Endodermal cell (in vitro differentiated cells): ENCODE results near the gene CCDC13. TPM values are rescaled to one million over a fixed set of nuclear protein-coding genes. Genes with fewer than 3 reads are reported as not detected.

Source experiments
- DNase-seq: peaks from one replicate; pipeline ENCODE4 v3.0.0-alpha.2; 2017
- H3K27ac ChIP-seq: 2 replicates; pipeline ENCODE4 v1.5.1; 2013; ENCODE audit warnings: mild to moderate bottlenecking, low read depth, low read length, moderate library complexity
- H3K27me3 ChIP-seq: 2 replicates; pipeline ENCODE4 v1.6.1; 2013; ENCODE audit warnings: mild to moderate bottlenecking, low read length, moderate library complexity; ENCODE audit not compliant: insufficient read depth, control insufficient read depth, poor library complexity, severe bottlenecking
- H3K36me3 ChIP-seq: 2 replicates; pipeline ENCODE4 v1.7.0; 2013; ENCODE audit warnings: mild to moderate bottlenecking, low read length, moderate library complexity; ENCODE audit not compliant: control insufficient read depth, insufficient read depth
- H3K4me1 ChIP-seq: one replicate; pipeline ENCODE4 v1.7.0; 2013; ENCODE audit warnings: low read length; ENCODE audit not compliant: control insufficient read depth, insufficient read depth
- H3K4me3 ChIP-seq: 2 replicates; pipeline ENCODE4 v1.5.1; 2013; ENCODE audit warnings: mild to moderate bottlenecking, low read length, moderate library complexity
- H3K9ac ChIP-seq: 2 replicates; pipeline ENCODE4 v1.6.1; 2013; ENCODE audit warnings: mild to moderate bottlenecking, low read length, moderate library complexity; ENCODE audit not compliant: poor library complexity, severe bottlenecking; ENCODE audit errors: extremely low read depth
- H3K9me3 ChIP-seq: 2 replicates; pipeline ENCODE4 v1.6.1; 2013; ENCODE audit warnings: mild to moderate bottlenecking, low read length, moderate library complexity; ENCODE audit not compliant: control insufficient read depth
- H3K27ac Mint-ChIP-seq: 2 replicates; pipeline ENCODE4 v1.8.0; 2020; ENCODE audit warnings: mixed read lengths
- H3K27me3 Mint-ChIP-seq: 2 replicates; pipeline ENCODE4 v1.8.0; 2021; ENCODE audit warnings: mild to moderate bottlenecking, mixed read lengths; ENCODE audit not compliant: insufficient read depth
- H3K36me3 Mint-ChIP-seq: 2 replicates; pipeline ENCODE4 v1.8.0; 2020; ENCODE audit warnings: low read depth, mixed read lengths
- H3K4me1 Mint-ChIP-seq: 2 replicates; pipeline ENCODE4 v1.8.0; 2020; ENCODE audit warnings: mixed read lengths
- H3K4me3 Mint-ChIP-seq: 2 replicates; pipeline ENCODE4 v1.8.0; 2020; ENCODE audit warnings: mild to moderate bottlenecking, moderate library complexity, mixed read lengths
- H3K9me3 Mint-ChIP-seq: 2 replicates; pipeline ENCODE4 v1.8.0; 2020; ENCODE audit warnings: mild to moderate bottlenecking, mixed read lengths
- WGBS, 2 experiments: methylation state at CpG; one replicate each; pipeline versions ENCODE4 v1.1.5 to v1.1.7; 2013; ENCODE audit warnings: missing lambda C conversion rate in 2 of 2, mixed read lengths in 1 of 2; ENCODE audit not compliant: insufficient coverage in 1 of 2, insufficient read length in 1 of 2; 5-methylcytosine and 5-hydroxymethylcytosine counted together
- total RNA-seq, 2 donors: library from RNA; stranded (reverse); fragmentation: NEBNext Ultra II Directional in 1 of 2; extraction: Animal tissue kit (Norgen Biotek cat#: 25700) in 1 of 2; gene quantifications; 2 replicates in 1 of 2; 3 replicates in 1 of 2; pipeline ENCODE4 v1.2.1, GENCODE V29; 2021
- TF ChIP-seq, protein P1 (sequence below): fragments of 200-600 bp; sonication (generic); conservative IDR thresholded peaks from 2 replicates; pipeline ENCODE4 v1.5.0; 2021; ENCODE audit warnings: antibody characterized with exemption, mild to moderate bottlenecking

The CCDC13 gene
- total RNA-seq, 2 donors from 2014 or later: 0.64 to 1.1 TPM

DNA sequence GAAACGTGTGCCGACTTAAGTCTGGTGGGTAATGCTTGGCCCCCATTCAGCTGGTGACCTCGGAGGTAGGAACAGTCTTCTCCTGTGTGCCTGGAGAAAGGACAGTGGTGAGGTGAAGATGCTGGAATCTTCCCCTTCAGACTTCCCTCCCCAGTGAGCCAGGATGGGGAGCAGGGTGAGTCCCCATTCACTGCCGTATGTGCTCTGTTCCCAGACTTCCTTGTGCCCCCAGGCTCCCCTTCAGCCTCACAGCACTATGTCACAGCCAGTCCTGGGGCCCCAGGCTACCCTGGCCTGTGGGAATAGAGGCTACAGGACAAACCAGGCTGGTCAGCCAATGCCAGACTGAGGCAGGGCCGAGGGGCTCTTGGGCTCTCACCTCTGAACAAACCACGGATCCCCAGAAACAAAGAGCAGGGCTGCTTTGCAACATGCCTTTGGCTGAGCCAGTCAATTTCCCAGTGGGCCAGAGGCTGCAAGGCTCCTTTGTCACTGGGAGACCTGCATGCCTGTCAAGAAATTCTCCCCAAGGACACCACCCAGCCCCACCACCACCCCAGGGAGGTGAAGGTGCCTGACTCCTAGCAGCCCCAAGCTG is 38.7 kb downstream of the CCDC13 start:
- H3K27ac Mint-ChIP-seq: no peak overlapping the region
- no peak for DNase-seq
- H3K4me1 Mint-ChIP-seq: peaks cover 39% of the 10 kb centered on the region

DNA sequence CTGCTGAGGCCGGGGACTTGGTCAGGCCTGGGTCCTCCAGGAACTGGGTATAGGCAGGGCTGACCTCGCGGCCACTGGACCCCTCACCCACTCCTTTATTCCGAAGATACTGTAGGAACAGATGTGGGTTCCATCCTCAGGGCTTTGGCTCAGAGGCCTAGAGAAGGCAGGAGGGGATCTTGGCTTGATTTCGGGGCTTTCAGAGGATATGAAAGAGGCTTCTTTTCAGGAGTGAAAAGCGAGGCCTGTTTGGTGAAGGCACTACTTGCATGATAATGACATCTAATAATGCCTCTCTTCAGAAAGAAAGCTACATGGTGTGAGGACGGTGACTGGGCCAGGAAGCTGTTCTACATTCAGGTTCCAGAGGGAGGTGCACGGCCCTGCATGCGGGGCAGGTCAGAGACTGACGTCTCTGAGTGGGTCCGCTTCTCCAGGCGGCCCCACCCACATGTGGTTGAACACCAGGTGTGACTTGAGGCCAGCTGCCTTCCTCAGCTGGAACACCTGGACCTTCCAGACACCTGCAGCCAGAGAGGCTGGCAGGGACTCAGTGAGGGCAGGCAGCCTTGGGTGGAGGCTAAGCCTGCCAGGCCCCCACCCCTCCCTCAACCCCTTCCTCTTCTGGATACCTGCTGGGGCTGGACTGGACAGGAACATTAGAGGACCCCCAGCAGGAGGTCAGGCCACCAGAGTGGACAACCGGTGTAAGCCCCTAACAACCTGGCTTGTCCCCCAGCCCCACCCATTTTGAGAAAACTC is 39.4 kb downstream of the CCDC13 start:
- no peak overlapping the region for H3K27ac ChIP-seq
- Mint-ChIP-seq H3K27me3 (peaks cover 3% of the 10 kb centered on the region), H3K4me1 (peaks cover 39% of the 10 kb centered on the region), H3K9me3 (peaks cover 3% of the 10 kb centered on the region), H3K36me3 (no peaks in the 10 kb centered on the region), H3K27ac (no peak overlapping the region), H3K4me3 (no peak overlapping the region)
- WGBS, 2 experiments: 74 to 82% methylated on average over 7 to 13 of the region's 13 CpGs
- no peak overlapping the region for H3K4me3 ChIP-seq
- H3K9me3 ChIP-seq: no peaks in the 10 kb centered on the region
- no peak overlapping the region for H3K9ac ChIP-seq
- DNase-seq: peak; percentile 58
- no peaks in the 10 kb centered on the region for H3K27me3 ChIP-seq
- TF ChIP-seq, protein P1, sequence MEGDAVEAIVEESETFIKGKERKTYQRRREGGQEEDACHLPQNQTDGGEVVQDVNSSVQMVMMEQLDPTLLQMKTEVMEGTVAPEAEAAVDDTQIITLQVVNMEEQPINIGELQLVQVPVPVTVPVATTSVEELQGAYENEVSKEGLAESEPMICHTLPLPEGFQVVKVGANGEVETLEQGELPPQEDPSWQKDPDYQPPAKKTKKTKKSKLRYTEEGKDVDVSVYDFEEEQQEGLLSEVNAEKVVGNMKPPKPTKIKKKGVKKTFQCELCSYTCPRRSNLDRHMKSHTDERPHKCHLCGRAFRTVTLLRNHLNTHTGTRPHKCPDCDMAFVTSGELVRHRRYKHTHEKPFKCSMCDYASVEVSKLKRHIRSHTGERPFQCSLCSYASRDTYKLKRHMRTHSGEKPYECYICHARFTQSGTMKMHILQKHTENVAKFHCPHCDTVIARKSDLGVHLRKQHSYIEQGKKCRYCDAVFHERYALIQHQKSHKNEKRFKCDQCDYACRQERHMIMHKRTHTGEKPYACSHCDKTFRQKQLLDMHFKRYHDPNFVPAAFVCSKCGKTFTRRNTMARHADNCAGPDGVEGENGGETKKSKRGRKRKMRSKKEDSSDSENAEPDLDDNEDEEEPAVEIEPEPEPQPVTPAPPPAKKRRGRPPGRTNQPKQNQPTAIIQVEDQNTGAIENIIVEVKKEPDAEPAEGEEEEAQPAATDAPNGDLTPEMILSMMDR: no peak
- no peaks in the 10 kb centered on the region for H3K36me3 ChIP-seq
- H3K4me1 ChIP-seq: peaks cover 10% of the 10 kb centered on the region

More for the DNA sequence above, 38.7 kb downstream of the CCDC13 start:
- Histone ChIP-seq H3K27ac (no peak overlapping the region), H3K36me3 (no peaks in the 10 kb centered on the region), H3K27me3 (no peaks in the 10 kb centered on the region), H3K4me3 (no peak overlapping the region), H3K9ac (no peak overlapping the region), H3K4me1 (peaks cover 10% of the 10 kb centered on the region), H3K9me3 (no peaks in the 10 kb centered on the region)
- TF ChIP-seq, protein P1: no peak
- WGBS, 2 experiments: 85 to 86% methylated on average over 4 to 6 of the region's 6 CpGs
- Mint-ChIP-seq H3K36me3 (no peaks in the 10 kb centered on the region), H3K4me3 (no peak overlapping the region), H3K27me3 (peaks cover 3% of the 10 kb centered on the region), H3K9me3 (peaks cover 3% of the 10 kb centered on the region)

DNA sequence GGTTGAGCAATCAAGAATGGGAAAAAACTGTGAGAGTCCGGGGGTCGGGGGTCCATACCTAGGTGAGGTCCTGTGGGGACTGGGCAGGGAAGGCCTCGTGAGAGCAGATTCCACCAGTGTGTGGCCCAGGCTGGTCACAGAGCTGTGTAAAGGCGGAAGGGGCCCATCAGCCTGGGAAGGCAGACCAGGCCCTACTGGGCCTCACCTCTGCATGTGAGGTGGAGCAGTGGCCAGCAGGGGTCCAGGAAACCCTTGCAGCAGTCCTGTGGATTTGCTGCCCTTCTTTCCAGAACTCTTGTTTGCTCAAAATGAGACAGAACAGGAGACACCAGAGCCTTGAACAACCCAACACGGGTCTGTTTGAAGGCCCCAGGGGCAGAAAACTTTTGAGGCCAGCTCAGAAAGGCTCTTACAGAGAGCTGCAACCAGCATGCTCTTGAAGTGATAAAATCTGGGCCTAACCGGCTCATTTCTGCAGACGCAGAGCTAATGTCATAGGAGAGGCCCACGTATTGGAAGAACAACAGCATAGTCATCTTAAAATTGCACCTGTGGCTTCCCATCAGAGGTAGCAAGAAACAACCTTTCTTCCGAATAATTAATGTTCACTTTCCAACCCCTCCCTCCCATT is 40.1 kb downstream of the CCDC13 start:
- peak; percentile 68 for DNase-seq
- Histone ChIP-seq H3K9me3 (no peaks in the 10 kb centered on the region), H3K36me3 (no peaks in the 10 kb centered on the region), H3K4me1 (peaks cover 10% of the 10 kb centered on the region), H3K9ac (no peak overlapping the region), H3K27me3 (no peaks in the 10 kb centered on the region), H3K4me3 (no peak overlapping the region), H3K27ac (peak overlapping the region; percentile 38)
- Mint-ChIP-seq H3K9me3 (no peaks in the 10 kb centered on the region), H3K4me3 (no peak overlapping the region), H3K27me3 (peaks cover 3% of the 10 kb centered on the region), H3K27ac (peak overlapping the region; percentile 55), H3K36me3 (no peaks in the 10 kb centered on the region), H3K4me1 (peaks cover 41% of the 10 kb centered on the region)
- 70 to 77% methylated on average over 8 to 9 of the region's 9 CpGs for WGBS, 2 experiments
- TF ChIP-seq, protein P1: peak; percentile 73
